Measurements from ENCODE around the gene WASL.

DNA sequence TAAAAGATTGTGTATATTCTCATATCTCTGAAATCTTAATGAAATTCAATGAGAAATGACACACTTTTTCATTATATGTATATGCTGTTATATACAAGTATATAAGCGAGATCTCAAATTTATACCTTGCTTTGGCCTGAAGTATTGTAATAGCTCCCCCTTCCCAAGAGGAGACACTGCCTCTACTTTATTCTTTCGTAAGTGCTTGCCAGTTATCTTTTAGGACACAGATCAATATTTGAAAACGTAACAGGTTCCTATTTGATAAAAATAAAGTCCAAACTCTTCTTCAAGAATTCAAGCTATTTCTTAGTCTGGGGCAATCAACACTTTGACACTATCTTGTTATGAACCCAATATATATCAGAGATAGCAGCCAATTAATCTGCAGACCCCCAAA lies 24.9 kb downstream of the WASL start:
- TF ChIP-seq POLR2A (IDR thresholded peaks at IDR 0.05; ENCODE audit: low read length), result no peak
- TF ChIP-seq GATA1 (IDR thresholded peaks at IDR 0.05; ENCODE audit: low read depth, low read length), result no peak

Data from erythroblast (primary cell).